Measurements from ENCODE around the gene MAGI1.
"Not testable (repeated sequence)": the region's sequence is repeated elsewhere in the genome, so short reads cannot be mapped to it uniquely, and the experiment has no call there.

Gene MAGI1

DNA sequence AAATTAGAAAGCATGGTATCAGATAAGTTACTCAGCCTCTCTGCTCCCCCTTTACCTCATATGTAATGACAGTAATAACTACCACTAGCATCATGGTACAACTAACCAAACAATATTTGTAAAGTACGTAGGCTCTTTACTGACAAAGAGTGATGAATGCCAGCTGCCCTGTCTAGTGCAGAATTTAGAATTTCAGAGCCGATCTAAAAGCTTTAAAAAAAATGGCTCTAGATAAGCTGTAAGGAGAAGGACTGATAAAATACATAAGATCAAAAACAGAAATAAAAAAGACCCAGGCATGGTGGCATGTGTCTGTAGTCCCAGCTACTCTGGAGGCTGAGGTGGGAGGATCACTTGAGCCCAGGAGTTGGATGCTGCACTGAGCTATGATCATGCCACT lies 424.1 kb downstream of the MAGI1 start:
- Histone ChIP-seq H3K4me3 (ENCODE audit: low read length) (no peak overlapping the region), H3K27ac (ENCODE audit: low read length) (no peak overlapping the region), H3K9me3 (ENCODE audit: control insufficient read depth, insufficient read depth, low read length) (no peaks in the 10 kb centered on the region), H3K27me3 (ENCODE audit: control insufficient read depth, insufficient read depth, low read length) (no peaks in the 10 kb centered on the region), H3K36me3 (ENCODE audit: control insufficient read depth, insufficient read depth, low read length) (no peaks in the 10 kb centered on the region), H3K4me1 (ENCODE audit: control insufficient read depth, insufficient read depth, low read length) (no peaks in the 10 kb centered on the region)
- WGBS (ENCODE audit: insufficient coverage, insufficient read length), result no CpG with 5 or more reads among the region's 2 CpGs
- no peak for DNase-seq (ENCODE audit: low read depth, low spot score)

DNA sequence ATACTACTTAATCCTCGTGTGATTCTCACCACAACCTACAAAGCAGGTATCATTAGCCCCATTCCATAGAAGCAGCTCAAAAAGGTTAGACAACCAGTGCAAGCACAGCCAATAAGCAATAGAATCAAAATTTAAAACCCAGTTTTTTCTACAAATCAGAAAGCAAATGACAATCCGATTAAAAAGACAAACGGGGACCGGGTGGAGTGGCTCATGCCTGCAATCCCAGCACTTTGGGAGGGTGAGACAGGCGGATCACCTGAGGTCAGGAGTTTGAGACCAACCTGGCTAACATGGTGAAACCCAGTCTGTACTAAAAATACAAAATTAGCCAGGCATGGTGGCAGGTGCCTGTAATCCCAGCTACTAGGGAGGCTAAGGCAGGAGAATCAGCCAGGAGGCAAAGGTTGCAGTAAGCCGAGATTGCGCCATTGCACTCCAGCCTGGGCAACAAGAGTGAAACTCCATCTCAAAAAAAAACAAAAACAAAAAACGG lies 430.7 kb downstream of the MAGI1 start:
- DNase-seq (ENCODE audit: low read depth, low spot score); H3K27me3 ChIP-seq (ENCODE audit: control insufficient read depth, insufficient read depth, low read length); H3K27ac ChIP-seq (ENCODE audit: low read length); H3K36me3 ChIP-seq (ENCODE audit: control insufficient read depth, insufficient read depth, low read length); H3K4me1 ChIP-seq (ENCODE audit: control insufficient read depth, insufficient read depth, low read length); H3K4me3 ChIP-seq (ENCODE audit: low read length); H3K9me3 ChIP-seq (ENCODE audit: control insufficient read depth, insufficient read depth, low read length): not testable (repeated sequence)
- WGBS (ENCODE audit: insufficient coverage, insufficient read length), result no CpG with 5 or more reads among the region's 8 CpGs

DNA sequence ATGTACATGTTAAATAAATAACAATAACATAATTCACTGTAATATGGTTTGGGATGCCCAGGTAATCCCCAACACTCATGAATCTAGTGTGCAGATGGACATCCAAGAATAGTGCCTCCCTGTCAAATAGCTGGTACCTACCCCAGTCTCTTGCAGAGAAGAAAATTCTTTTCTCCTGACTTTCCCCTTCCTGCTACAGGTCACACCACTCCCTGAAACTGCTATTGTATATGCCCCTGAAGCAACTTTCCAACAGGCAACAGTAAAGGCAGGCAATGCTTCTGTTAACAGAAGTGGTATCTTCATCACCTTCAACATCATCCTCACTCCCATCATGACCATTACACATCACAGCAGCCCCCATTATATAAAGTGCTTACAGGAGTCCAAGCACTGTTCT lies 431.6 kb downstream of the MAGI1 start:
- Histone ChIP-seq H3K9me3 (ENCODE audit: control insufficient read depth, insufficient read depth, low read length) (no peaks in the 10 kb centered on the region), H3K36me3 (ENCODE audit: control insufficient read depth, insufficient read depth, low read length) (no peaks in the 10 kb centered on the region), H3K27me3 (ENCODE audit: control insufficient read depth, insufficient read depth, low read length) (no peaks in the 10 kb centered on the region), H3K27ac (ENCODE audit: low read length) (no peak overlapping the region), H3K4me3 (ENCODE audit: low read length) (no peak overlapping the region), H3K4me1 (ENCODE audit: control insufficient read depth, insufficient read depth, low read length) (no peaks in the 10 kb centered on the region)
- DNase-seq (ENCODE audit: low read depth, low spot score), result no peak

DNA sequence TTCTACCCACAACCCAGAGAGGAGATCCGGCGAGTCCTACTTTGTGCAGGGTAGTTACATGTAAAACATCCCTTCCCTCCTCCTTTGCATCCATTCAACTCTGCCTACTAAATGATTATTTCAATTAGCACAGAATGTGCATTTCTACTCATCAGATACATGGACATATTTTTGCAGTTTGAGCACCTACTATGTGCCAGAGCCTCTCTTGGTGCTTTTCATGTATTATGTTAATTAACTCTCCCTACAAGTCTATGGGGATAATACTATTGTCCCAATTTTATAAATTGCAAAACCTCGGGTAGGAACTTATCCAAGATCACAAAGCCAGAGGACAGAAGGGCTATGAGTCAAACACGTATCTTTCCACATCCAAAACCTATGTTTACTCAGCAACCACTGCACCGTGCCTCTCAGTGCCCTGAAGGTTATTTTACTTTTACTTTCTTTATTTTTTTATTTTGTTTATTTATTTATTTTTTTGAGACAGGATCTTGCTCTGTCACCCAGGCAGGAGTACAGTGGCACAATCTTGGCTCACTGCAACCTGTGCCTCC lies 432.8 kb downstream of the MAGI1 start:
- no peaks in the 10 kb centered on the region for H3K36me3 ChIP-seq (ENCODE audit: control insufficient read depth, insufficient read depth, low read length)
- H3K27me3 ChIP-seq (ENCODE audit: control insufficient read depth, insufficient read depth, low read length), result no peaks in the 10 kb centered on the region
- no peak overlapping the region for H3K4me3 ChIP-seq (ENCODE audit: low read length)
- DNase-seq (ENCODE audit: low read depth, low spot score), result no peak
- no peaks in the 10 kb centered on the region for H3K4me1 ChIP-seq (ENCODE audit: control insufficient read depth, insufficient read depth, low read length)
- no peaks in the 10 kb centered on the region for H3K9me3 ChIP-seq (ENCODE audit: control insufficient read depth, insufficient read depth, low read length)
- H3K27ac ChIP-seq (ENCODE audit: low read length), result no peak overlapping the region
- WGBS (ENCODE audit: insufficient coverage, insufficient read length), result no CpG with 5 or more reads among the region's 5 CpGs

DNA sequence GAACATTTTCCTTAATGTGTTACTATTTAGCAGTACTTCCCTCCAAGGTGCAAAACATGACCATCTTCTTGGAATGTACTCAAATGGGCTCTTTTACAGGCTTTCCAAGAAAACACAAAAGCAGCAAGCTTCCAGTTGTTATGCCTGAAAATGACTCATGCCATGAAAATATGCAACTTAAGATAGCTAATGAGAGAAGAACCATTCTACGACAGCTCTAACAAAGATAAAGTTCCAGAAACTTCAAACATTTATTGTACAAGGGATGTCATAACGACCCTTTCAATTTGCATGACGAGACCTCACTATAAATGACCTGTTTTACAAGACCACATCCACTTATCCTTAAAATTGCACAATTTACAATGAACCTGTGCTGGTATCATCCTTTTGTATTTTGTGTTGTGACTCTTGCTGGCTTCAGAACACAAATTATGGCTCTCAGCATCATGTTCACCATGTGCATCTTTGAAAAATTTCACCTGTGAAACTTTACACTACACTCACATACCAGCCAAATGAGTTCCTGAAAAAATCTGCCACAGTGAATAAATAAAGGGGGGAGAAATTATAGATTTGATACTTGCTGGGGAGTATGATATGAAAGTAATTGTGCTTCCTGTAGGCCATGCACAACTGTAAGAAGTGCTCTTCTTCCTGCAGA lies 433.7 kb downstream of the MAGI1 start:
- Histone ChIP-seq H3K27me3 (ENCODE audit: control insufficient read depth, insufficient read depth, low read length) (no peaks in the 10 kb centered on the region), H3K4me1 (ENCODE audit: control insufficient read depth, insufficient read depth, low read length) (peaks cover 3% of the 10 kb centered on the region; the same call in 1 of the 2 replicates), H3K4me3 (ENCODE audit: low read length) (no peak overlapping the region), H3K36me3 (ENCODE audit: control insufficient read depth, insufficient read depth, low read length) (no peaks in the 10 kb centered on the region), H3K27ac (ENCODE audit: low read length) (no peak overlapping the region), H3K9me3 (ENCODE audit: control insufficient read depth, insufficient read depth, low read length) (no peaks in the 10 kb centered on the region)
- no CpG with 5 or more reads among the region's 3 CpGs for WGBS (ENCODE audit: insufficient coverage, insufficient read length)
- no peak for DNase-seq (ENCODE audit: low read depth, low spot score)

DNA sequence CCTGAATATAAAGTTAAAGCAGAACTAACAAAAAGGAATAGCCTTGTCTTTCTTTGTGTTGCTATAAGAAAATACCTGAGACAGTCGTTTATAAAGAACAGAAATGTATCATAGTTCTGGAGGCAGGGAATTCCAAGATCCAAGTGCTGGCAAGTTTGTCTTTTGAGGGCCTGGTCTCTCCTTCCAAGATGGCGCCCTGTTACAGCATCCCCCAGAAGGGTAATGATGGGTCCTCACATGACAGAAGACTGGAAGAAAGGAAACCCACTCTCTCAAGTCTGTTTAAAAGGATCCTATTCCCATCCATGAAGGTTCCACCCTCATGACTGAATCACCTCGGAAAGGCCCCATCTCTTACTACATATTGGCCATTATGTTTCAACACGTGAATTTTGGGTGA lies 435.1 kb downstream of the MAGI1 start:
- no CpG with 5 or more reads among the region's 4 CpGs for WGBS (ENCODE audit: insufficient coverage, insufficient read length)
- no peak for DNase-seq (ENCODE audit: low read depth, low spot score)

DNA sequence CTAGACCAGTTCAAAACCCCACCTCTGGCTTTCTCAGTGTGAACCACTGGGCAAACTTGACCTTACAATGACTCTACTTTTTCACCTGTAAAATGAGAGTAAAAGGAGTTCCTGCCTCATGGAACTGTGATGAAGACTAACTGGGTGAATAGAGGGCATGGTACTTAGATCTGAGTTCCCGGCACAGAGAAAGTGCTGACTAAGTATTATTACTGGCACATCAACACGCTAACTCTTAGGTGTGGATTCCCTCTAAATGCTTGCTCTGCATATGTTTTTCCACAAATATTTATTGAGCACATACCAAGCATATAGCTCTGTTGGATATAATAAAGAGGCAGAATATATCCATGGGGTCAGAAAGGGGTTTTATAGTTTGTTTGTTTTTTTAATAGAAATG lies 437.8 kb downstream of the MAGI1 start:
- DNase-seq (ENCODE audit: low read depth, low spot score), result no peak
- H3K4me3 ChIP-seq (ENCODE audit: low read length), result no peak overlapping the region
- no peaks in the 10 kb centered on the region for H3K36me3 ChIP-seq (ENCODE audit: control insufficient read depth, insufficient read depth, low read length)
- peaks cover 11% of the 10 kb centered on the region; the same call in 1 of the 2 replicates for H3K4me1 ChIP-seq (ENCODE audit: control insufficient read depth, insufficient read depth, low read length)
- WGBS (ENCODE audit: insufficient coverage, insufficient read length), result no CpG with 5 or more reads among the region's 2 CpGs
- H3K27ac ChIP-seq (ENCODE audit: low read length), result no peak overlapping the region
- H3K27me3 ChIP-seq (ENCODE audit: control insufficient read depth, insufficient read depth, low read length), result no peaks in the 10 kb centered on the region
- no peaks in the 10 kb centered on the region for H3K9me3 ChIP-seq (ENCODE audit: control insufficient read depth, insufficient read depth, low read length)

More for the DNA sequence above, 435.1 kb downstream of the MAGI1 start:
- Histone ChIP-seq H3K9me3 (ENCODE audit: control insufficient read depth, insufficient read depth, low read length) (no peaks in the 10 kb centered on the region), H3K4me1 (ENCODE audit: control insufficient read depth, insufficient read depth, low read length) (peaks cover 8% of the 10 kb centered on the region; the same call in 1 of the 2 replicates), H3K4me3 (ENCODE audit: low read length) (no peak overlapping the region), H3K27ac (ENCODE audit: low read length) (no peak overlapping the region), H3K27me3 (ENCODE audit: control insufficient read depth, insufficient read depth, low read length) (no peaks in the 10 kb centered on the region), H3K36me3 (ENCODE audit: control insufficient read depth, insufficient read depth, low read length) (no peaks in the 10 kb centered on the region)

DNA sequence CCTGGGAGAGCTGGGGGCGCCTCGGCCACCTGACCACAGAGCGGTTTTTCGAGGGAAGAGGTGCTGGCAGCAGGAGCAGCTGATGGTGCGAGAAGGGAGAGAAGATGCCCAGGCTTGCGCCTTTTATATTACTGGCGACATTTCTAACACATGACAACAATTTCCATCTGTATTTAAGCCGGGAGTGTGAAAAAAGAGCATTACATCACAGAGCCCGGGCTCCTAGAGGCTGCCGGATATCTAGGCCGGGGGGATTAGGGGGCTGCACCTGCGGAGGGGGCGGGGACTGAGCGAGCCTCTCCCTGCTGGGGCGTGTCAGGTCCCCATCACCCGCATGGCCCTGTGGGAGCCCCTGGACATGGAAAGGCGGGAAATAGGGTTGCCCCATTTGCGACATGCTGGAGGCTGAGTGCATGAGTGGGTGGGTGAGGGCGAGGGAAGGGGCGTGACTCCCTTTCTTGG lies 440.7 kb downstream of the MAGI1 start:
- Histone ChIP-seq H3K36me3 (ENCODE audit: control insufficient read depth, insufficient read depth, low read length) (no peaks in the 10 kb centered on the region), H3K9me3 (ENCODE audit: control insufficient read depth, insufficient read depth, low read length) (no peaks in the 10 kb centered on the region), H3K27me3 (ENCODE audit: control insufficient read depth, insufficient read depth, low read length) (no peaks in the 10 kb centered on the region), H3K4me3 (ENCODE audit: low read length) (peak overlapping the region; percentile 42; the same call in 1 of the 2 replicates), H3K4me1 (ENCODE audit: control insufficient read depth, insufficient read depth, low read length) (peaks cover 15% of the 10 kb centered on the region; the same call in 1 of the 2 replicates), H3K27ac (ENCODE audit: low read length) (no peak overlapping the region)
- peak; percentile 68 for DNase-seq (ENCODE audit: low read depth, low spot score)
- WGBS (ENCODE audit: insufficient coverage, insufficient read length), result no CpG with 5 or more reads among the region's 20 CpGs

DNA sequence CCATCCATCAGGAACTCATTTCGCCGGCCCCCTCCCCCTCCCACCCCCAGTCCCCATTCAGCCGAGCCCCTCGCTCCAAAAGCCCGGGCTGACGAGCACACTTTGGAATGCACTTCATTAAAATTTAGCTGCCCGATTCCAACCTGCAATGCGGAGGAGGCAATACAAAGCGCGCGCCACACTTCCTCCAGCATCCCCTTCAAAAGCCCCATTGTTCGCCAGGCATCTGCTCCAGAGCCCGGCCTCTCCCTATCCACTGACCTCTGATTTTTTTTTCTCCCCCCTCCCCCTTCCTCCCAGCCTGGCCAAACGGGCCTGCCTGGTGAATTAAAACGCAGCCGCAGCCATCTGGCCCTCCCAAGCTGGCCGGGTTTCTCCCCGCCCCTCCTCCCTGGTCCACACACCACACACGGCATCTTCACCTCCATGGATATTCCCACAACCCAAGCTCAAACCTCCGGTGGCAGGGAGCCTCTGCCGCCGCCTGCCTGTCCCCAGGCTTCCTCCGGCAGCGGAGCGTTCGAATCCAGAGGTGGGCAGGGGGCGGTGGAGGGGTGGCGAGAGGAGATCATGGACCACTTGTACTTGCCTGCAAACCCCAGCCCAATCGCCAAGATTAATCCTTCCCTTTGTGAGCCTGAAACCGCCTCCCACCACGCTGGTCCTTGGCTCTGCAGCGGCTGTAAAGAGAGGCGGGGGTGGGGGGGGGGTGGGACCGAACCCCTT lies 441.3 kb downstream of the MAGI1 start:
- Histone ChIP-seq H3K4me1 (ENCODE audit: control insufficient read depth, insufficient read depth, low read length) (peaks cover 15% of the 10 kb centered on the region; the same call in 1 of the 2 replicates), H3K27me3 (ENCODE audit: control insufficient read depth, insufficient read depth, low read length) (no peaks in the 10 kb centered on the region), H3K9me3 (ENCODE audit: control insufficient read depth, insufficient read depth, low read length) (no peaks in the 10 kb centered on the region), H3K4me3 (ENCODE audit: low read length) (peak overlapping the region; percentile 42; the same call in 1 of the 2 replicates), H3K27ac (ENCODE audit: low read length) (peak overlapping the region; percentile 9), H3K36me3 (ENCODE audit: control insufficient read depth, insufficient read depth, low read length) (no peaks in the 10 kb centered on the region)
- DNase-seq (ENCODE audit: low read depth, low spot score), result peak; percentile 71
- WGBS (ENCODE audit: insufficient coverage, insufficient read length), result no CpG with 5 or more reads among the region's 34 CpGs

DNA sequence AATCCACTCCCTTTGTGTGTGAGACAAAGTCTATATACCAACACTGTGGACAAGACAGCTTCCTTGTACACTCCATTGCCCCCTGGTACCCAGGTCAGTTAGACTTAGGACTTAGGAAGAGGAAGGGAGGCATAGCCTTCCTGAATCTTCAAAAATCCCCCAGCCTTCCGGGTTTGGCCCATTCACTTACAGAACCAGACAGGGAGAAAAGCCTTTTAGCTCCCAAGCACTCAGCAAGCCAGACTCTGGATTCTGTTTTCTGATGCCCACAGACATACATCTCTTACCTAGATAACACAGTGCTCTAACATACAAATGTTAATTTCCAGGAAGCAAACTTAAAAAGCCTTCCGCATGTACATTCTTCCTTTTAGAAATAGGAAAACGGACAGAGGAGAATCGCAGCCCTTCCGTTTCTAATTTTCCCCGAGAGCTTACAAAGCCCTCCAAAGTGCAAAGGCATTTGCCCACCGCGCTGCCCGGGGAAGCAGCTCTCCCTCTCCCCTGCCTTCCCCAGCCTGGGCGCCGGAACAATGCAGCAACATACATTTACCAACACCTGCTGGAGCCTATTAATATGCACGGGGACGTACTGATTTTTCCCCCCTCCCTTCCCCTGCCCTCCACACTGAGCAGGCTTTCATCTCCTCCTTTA lies 442.0 kb downstream of the MAGI1 start:
- no peaks in the 10 kb centered on the region for H3K9me3 ChIP-seq (ENCODE audit: control insufficient read depth, insufficient read depth, low read length)
- peaks cover 15% of the 10 kb centered on the region; the same call in 1 of the 2 replicates for H3K4me1 ChIP-seq (ENCODE audit: control insufficient read depth, insufficient read depth, low read length)
- H3K4me3 ChIP-seq (ENCODE audit: low read length), result peak overlapping the region; percentile 42; the same call in 1 of the 2 replicates
- peak overlapping the region; percentile 45 for H3K27ac ChIP-seq (ENCODE audit: low read length)
- WGBS (ENCODE audit: insufficient coverage, insufficient read length), result no CpG with 5 or more reads among the region's 13 CpGs
- DNase-seq (ENCODE audit: low read depth, low spot score), result peak; percentile 35
- H3K27me3 ChIP-seq (ENCODE audit: control insufficient read depth, insufficient read depth, low read length), result no peaks in the 10 kb centered on the region
- no peaks in the 10 kb centered on the region for H3K36me3 ChIP-seq (ENCODE audit: control insufficient read depth, insufficient read depth, low read length)

Data from iPS DF 6.9 (cell line).